HG03039 (cell line): ENCODE data around the gene PCDHGC5.

ENCODE experiments used
- ATAC-seq: cut with Tn5 transposase; IDR thresholded peaks from one replicate; pipeline ENCODE4 v1.9.1; 2021; ENCODE audit warnings: mild to moderate bottlenecking, moderate library complexity; ENCODE audit not compliant: unreplicated experiment

PCDHGC5 gene

GRCh38 chr5:141490771-141491170, 1.9 kb downstream of the PCDHGC5 start:
- no peak for ATAC-seq

GRCh38 chr5:141491323-141492167, 2.7 kb downstream of the PCDHGC5 start:
- ATAC-seq = no peak

GRCh38 chr5:141492168-141492885, 3.4 kb downstream of the PCDHGC5 start:
- peak; percentile 55 for ATAC-seq

GRCh38 chr5:141493500-141494422, 4.9 kb downstream of the PCDHGC5 start:
- no peak for ATAC-seq

- ATAC-seq = no peak
Observed at GRCh38 chr5:141494761-141495452, 6.0 kb downstream of the PCDHGC5 start.

- no peak for ATAC-seq
Observed at GRCh38 chr5:141495453-141495811, 6.6 kb downstream of the PCDHGC5 start.

GRCh38 chr5:141496038-141496437, 7.2 kb downstream of the PCDHGC5 start:
- no peak for ATAC-seq

- no peak for ATAC-seq
Observed at GRCh38 chr5:141501761-141502160, 12.9 kb downstream of the PCDHGC5 start.

- ATAC-seq = no peak
Observed at GRCh38 chr5:141503681-141504080, 14.8 kb downstream of the PCDHGC5 start.

GRCh38 chr5:141504216-141504615, 15.3 kb downstream of the PCDHGC5 start:
- ATAC-seq = no peak

- no peak for ATAC-seq
Observed at GRCh38 chr5:141506381-141507155, 17.7 kb downstream of the PCDHGC5 start.

GRCh38 chr5:141507387-141508091, 18.7 kb downstream of the PCDHGC5 start:
- ATAC-seq = peak; percentile 25

GRCh38 chr5:141508440-141508797, 19.5 kb downstream of the PCDHGC5 start:
- ATAC-seq = no peak

GRCh38 chr5:141508798-141509611, 20.1 kb downstream of the PCDHGC5 start:
- no peak for ATAC-seq

GRCh38 chr5:141510160-141510559, 21.3 kb downstream of the PCDHGC5 start:
- ATAC-seq = no peak

GRCh38 chr5:141510850-141511601, 22.1 kb downstream of the PCDHGC5 start:
- ATAC-seq = peak; percentile 30

- ATAC-seq = no peak
Observed at GRCh38 chr5:141511771-141512325, 23.0 kb downstream of the PCDHGC5 start.
